HuH-7 (cell line): ENCODE data around the gene NAPB.
"Not testable (repeated sequence)": the region's sequence is repeated elsewhere in the genome, so short reads cannot be mapped to it uniquely, and the experiment has no call there.

ENCODE experiments used
- DNase-seq: peaks from one replicate; pipeline ENCODE4 v3.0.0; 2011; ENCODE audit warnings: low spot score

Gene NAPB

GRCh38 chr20:23367770-23368169 is 53.5 kb downstream of the NAPB start:
- DNase-seq, result no peak

GRCh38 chr20:23366384-23366783 is 54.9 kb downstream of the NAPB start:
- no peak for DNase-seq

GRCh38 chr20:23365390-23366165 is 55.7 kb downstream of the NAPB start:
- DNase-seq, result no peak

- DNase-seq, result no peak
Measured at GRCh38 chr20:23363257-23363649, 58.0 kb downstream of the NAPB start.

GRCh38 chr20:23362392-23363256 is 58.7 kb downstream of the NAPB start:
- DNase-seq, result peak; percentile 40

- peak; percentile 99 for DNase-seq
Measured at GRCh38 chr20:23361476-23362391, 59.6 kb downstream of the NAPB start, which contains the start of gene GZF1. Gene GZF1, plus strand, starts transcription at chr20:23362182. Its CDS starts 2,202 bp downstream, at chr20:23364384.

GRCh38 chr20:23361119-23361475 is 60.2 kb downstream of the NAPB start:
- no peak for DNase-seq

GRCh38 chr20:23360531-23360930 is 60.8 kb downstream of the NAPB start:
- DNase-seq, result no peak

GRCh38 chr20:23358923-23359593 is 62.2 kb downstream of the NAPB start:
- DNase-seq, result peak; percentile 64

- DNase-seq, result no peak
Measured at GRCh38 chr20:23358563-23358906, 62.8 kb downstream of the NAPB start.

- DNase-seq, result peak; percentile 96
Measured at GRCh38 chr20:23357767-23358562, 63.3 kb downstream of the NAPB start.

GRCh38 chr20:23356203-23356602 is 65.1 kb downstream of the NAPB start:
- DNase-seq, result no peak

- peak; percentile 70 for DNase-seq
Measured at GRCh38 chr20:23350904-23351838, 70.1 kb downstream of the NAPB start.

- peak; percentile 97 for DNase-seq
Measured at GRCh38 chr20:23350196-23350903, 70.9 kb downstream of the NAPB start, which contains the start of gene NXT1. Gene NXT1, plus strand, starts transcription at chr20:23350791. Its CDS starts 3,251 bp downstream, at chr20:23354042.

- DNase-seq, result peak; percentile 88
Measured at GRCh38 chr20:23349338-23350195, 71.7 kb downstream of the NAPB start.

- not testable (repeated sequence) for DNase-seq
Measured at GRCh38 chr20:23348510-23348909, 72.8 kb downstream of the NAPB start.

- DNase-seq, result no peak
Measured at GRCh38 chr20:23347791-23348190, 73.5 kb downstream of the NAPB start.

- no peak for DNase-seq
Measured at GRCh38 chr20:23346002-23346401, 75.3 kb downstream of the NAPB start.
